Activated CD8-positive, alpha-beta T cell treated with anti-CD3 and anti-CD28 coated beads for 36 hours (primary cell): ENCODE measurements around the gene DOK6. TPM values are rescaled to one million over a fixed set of nuclear protein-coding genes. Genes with fewer than 3 reads are reported as not detected.

ENCODE experiments used
- ATAC-seq: fragments of 200-7000 bp; cut with Tn5 transposase; one replicate; pipeline ENCODE4 v1.10.0; 2021; ENCODE audit warnings: mild to moderate bottlenecking, moderate library complexity
- CTCF ChIA-PET: fragments of 350-600 bp; sonication (Branson Sonifier 250); formaldehyde crosslinking; loops from one replicate; lab custom pipeline; 2021; ENCODE audit warnings: antibody characterized with exemption; lab: Charles Lee
- POLR2A ChIA-PET: fragments of 350-600 bp; sonication (Branson Sonifier 250); formaldehyde crosslinking; loops from one replicate; lab custom pipeline; 2021; ENCODE audit warnings: antibody characterized with exemption; lab: Charles Lee
- DNase-seq: peaks from one replicate; pipeline ENCODE4 v3.0.0-alpha.2; 2020
- H3K27ac Mint-ChIP-seq: one replicate; pipeline ENCODE4 v1.8.0; 2021; ENCODE audit warnings: mild to moderate bottlenecking, mixed read lengths
- H3K27me3 Mint-ChIP-seq: one replicate; pipeline ENCODE4 v1.8.0; 2021; ENCODE audit warnings: mixed read lengths
- H3K36me3 Mint-ChIP-seq: one replicate; pipeline ENCODE4 v1.8.0; 2021; ENCODE audit warnings: low read depth, mixed read lengths
- H3K4me1 Mint-ChIP-seq: one replicate; pipeline ENCODE4 v1.8.0; 2021; ENCODE audit warnings: low read depth, mixed read lengths
- H3K4me3 Mint-ChIP-seq: one replicate; pipeline ENCODE4 v1.8.0; 2021; ENCODE audit warnings: mild to moderate bottlenecking, moderate library complexity, mixed read lengths
- H3K9me3 Mint-ChIP-seq: one replicate; pipeline ENCODE4 v1.8.0; 2021; ENCODE audit warnings: mixed read lengths
- intact Hi-C: fragments of 100-400 bp; cut with micrococcal nuclease; formaldehyde crosslinking; loops from one replicate; pipeline ENCODE4 v1.10.0; 2022
- total RNA-seq, 2 experiments: library from RNA; stranded (reverse); gene quantifications; one replicate each; pipeline ENCODE4 v1.2.3, GENCODE V29; 2021
- TF ChIP-seq, protein P1 (sequence below): fragments of 200-600 bp; IDR thresholded peaks from one replicate; pipeline ENCODE4 v1.8.0; 2022; ENCODE audit warnings: antibody characterized with exemption, mild to moderate bottlenecking

Gene DOK6
- total RNA-seq, 2 experiments from 2014 or later, result not detected

DNA sequence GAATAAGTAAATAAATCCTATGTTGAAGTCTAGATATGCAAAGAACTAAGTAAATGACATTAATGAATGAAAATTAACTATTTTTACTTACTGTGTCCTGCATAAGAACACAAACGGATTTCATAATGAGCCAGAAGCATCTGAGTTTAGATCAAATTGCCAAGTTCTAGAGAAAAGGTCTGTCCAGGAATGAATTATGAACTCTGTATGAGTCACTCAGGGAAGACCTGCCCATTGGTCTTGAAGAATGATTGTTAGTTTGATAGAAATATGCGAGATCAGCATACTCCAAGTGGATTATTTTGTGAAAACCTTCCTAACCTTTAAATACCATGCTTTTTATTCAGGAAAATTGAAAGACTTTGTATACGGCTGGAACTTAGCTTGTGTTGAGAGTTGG, 189.5 kb downstream of the DOK6 start:
- no peaks in the 10 kb centered on the region for H3K4me1 Mint-ChIP-seq
- ChIA-PET CTCF (no interaction called here), POLR2A (no interaction called here)
- peaks cover 7% of the 10 kb centered on the region for H3K27me3 Mint-ChIP-seq
- intact Hi-C loops, result no loop called here
- no peak overlapping the region for H3K27ac Mint-ChIP-seq
- no peak for ATAC-seq
- no peak overlapping the region for H3K4me3 Mint-ChIP-seq
- H3K9me3 Mint-ChIP-seq, result peaks cover 1% of the 10 kb centered on the region
- TF ChIP-seq, protein P1, sequence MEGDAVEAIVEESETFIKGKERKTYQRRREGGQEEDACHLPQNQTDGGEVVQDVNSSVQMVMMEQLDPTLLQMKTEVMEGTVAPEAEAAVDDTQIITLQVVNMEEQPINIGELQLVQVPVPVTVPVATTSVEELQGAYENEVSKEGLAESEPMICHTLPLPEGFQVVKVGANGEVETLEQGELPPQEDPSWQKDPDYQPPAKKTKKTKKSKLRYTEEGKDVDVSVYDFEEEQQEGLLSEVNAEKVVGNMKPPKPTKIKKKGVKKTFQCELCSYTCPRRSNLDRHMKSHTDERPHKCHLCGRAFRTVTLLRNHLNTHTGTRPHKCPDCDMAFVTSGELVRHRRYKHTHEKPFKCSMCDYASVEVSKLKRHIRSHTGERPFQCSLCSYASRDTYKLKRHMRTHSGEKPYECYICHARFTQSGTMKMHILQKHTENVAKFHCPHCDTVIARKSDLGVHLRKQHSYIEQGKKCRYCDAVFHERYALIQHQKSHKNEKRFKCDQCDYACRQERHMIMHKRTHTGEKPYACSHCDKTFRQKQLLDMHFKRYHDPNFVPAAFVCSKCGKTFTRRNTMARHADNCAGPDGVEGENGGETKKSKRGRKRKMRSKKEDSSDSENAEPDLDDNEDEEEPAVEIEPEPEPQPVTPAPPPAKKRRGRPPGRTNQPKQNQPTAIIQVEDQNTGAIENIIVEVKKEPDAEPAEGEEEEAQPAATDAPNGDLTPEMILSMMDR, result no peak
- no peaks in the 10 kb centered on the region for H3K36me3 Mint-ChIP-seq
- no peak for DNase-seq

DNA sequence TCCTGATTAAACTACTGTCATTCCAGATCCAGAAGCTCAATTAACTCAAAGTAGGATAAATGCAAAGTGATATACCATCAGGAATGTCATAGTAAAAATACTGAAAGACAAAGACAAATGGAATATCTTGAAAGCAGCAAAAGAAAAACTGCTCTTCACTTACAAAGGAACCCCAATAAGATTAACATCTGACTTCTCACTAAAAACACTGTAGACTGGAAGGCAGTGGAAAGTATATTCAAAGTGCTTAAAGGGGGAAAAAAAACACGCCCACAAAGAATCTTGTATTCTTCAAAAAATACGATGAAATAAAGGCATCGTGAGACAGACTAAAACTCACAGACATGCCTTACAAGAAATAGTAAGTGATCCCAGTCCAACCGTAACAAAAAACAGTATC, 195.7 kb downstream of the DOK6 start:
- no peak overlapping the region for H3K4me3 Mint-ChIP-seq
- POLR2A ChIA-PET, result no interaction called here
- no peak overlapping the region for H3K27ac Mint-ChIP-seq
- no peak for DNase-seq
- intact Hi-C loops, result no loop called here
- no peaks in the 10 kb centered on the region for H3K4me1 Mint-ChIP-seq
- peaks cover 1% of the 10 kb centered on the region for H3K27me3 Mint-ChIP-seq
- peaks cover 2% of the 10 kb centered on the region for H3K9me3 Mint-ChIP-seq
- TF ChIP-seq, protein P1, result no peak
- CTCF ChIA-PET, result no interaction called here
- ATAC-seq, result no peak
- no peaks in the 10 kb centered on the region for H3K36me3 Mint-ChIP-seq

DNA sequence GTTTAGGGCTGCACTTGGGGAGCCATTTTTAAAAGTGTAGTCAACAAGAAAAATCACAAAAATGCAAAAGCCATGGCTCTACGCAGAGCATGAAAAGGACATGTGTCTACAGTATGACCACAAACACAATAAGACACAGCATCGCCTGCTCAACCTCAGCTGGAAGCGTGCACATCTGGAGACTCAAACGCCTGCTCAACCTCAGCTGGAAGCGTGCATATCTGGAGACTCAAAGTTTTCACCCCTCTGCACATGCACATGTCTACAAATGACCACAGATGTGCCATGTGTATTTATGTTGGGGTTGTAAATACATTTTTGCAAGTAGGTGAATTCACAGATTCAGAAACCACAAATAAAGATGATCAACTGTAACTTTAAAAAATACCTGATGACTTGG, 196.9 kb downstream of the DOK6 start:
- DNase-seq (no peak), ATAC-seq (no peak)
- H3K27me3 Mint-ChIP-seq, result peaks cover 2% of the 10 kb centered on the region
- peaks cover 2% of the 10 kb centered on the region for H3K9me3 Mint-ChIP-seq
- intact Hi-C loops, result no loop called here
- ChIA-PET POLR2A (no interaction called here), CTCF (no interaction called here)
- TF ChIP-seq, protein P1, result no peak
- H3K4me1 Mint-ChIP-seq, result no peaks in the 10 kb centered on the region
- no peaks in the 10 kb centered on the region for H3K36me3 Mint-ChIP-seq
- H3K27ac Mint-ChIP-seq, result no peak overlapping the region
- H3K4me3 Mint-ChIP-seq, result no peak overlapping the region

DNA sequence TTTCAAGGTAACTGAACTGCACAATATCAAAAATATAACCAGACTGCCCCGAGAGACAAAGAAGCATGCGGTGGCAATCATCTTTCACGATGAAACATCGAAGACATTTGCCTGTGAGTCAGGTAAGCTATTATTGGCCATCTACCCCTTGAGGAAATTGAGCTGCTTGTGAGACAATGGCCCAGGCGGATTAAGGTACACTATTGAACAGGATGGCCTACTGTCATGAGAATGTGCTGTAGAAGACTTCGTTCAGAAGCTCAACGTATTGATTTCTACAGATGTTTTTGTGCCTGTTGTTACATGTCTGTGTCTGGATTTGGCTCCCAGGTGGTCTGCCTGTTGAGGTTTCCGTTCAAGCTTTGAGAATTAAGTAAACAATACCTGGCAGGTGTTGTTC, 198.7 kb downstream of the DOK6 start:
- H3K4me1 Mint-ChIP-seq, result no peaks in the 10 kb centered on the region

DNA sequence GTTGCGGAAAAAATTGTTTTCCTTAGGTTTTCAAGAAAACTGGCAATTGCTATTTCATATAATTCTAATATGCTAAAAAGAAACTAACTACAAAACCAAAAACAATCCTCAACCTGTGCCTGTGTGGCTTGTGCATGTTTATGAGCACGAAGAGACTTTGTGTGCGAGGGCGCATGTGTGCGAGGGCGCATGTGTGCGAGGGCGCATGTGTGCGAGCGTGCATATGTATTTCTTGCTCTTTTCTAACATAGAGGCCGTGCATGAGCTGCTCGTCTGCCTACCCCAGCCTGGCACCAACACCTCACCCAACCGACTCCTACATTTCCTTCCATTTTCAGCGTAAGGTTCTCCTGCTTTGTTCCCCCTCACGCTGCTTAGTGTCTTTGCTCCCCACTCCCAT, 211.6 kb downstream of the DOK6 start:
- Mint-ChIP-seq H3K4me1 (no peaks in the 10 kb centered on the region), H3K36me3 (no peaks in the 10 kb centered on the region), H3K4me3 (no peak overlapping the region), H3K27ac (no peak overlapping the region), H3K9me3 (no peaks in the 10 kb centered on the region), H3K27me3 (peaks cover 9% of the 10 kb centered on the region)
- ChIA-PET POLR2A (no interaction called here), CTCF (no interaction called here)
- intact Hi-C loops, result no loop called here
- DNase-seq (no peak), ATAC-seq (no peak)
- TF ChIP-seq, protein P1, result no peak

More for the DNA sequence above, 198.7 kb downstream of the DOK6 start:
- no peak overlapping the region for H3K27ac Mint-ChIP-seq
- TF ChIP-seq, protein P1, result no peak
- H3K27me3 Mint-ChIP-seq, result peaks cover 2% of the 10 kb centered on the region
- POLR2A ChIA-PET, result no interaction called here
- H3K4me3 Mint-ChIP-seq, result no peak overlapping the region
- intact Hi-C loops, result no loop called here
- CTCF ChIA-PET, result interaction anchor here (1.0 kb wide), 1 partner anchor 11 kb away, joined by 3 read pairs; no protein-coding TSS in a partner anchor
- peaks cover 2% of the 10 kb centered on the region for H3K9me3 Mint-ChIP-seq
- no peaks in the 10 kb centered on the region for H3K36me3 Mint-ChIP-seq
- ATAC-seq (no peak), DNase-seq (no peak)
